ENCODE data around the gene ADAM22. TPM values are rescaled to one million over a fixed set of nuclear protein-coding genes. Genes with fewer than 3 reads are reported as not detected.
"Not testable (repeated sequence)": the region's sequence is repeated elsewhere in the genome, so short reads cannot be mapped to it uniquely, and the experiment has no call there.

ADAM22 gene
- total and polyA plus RNA-seq, 2 donors: 2.9 to 32.5 TPM

DNA sequence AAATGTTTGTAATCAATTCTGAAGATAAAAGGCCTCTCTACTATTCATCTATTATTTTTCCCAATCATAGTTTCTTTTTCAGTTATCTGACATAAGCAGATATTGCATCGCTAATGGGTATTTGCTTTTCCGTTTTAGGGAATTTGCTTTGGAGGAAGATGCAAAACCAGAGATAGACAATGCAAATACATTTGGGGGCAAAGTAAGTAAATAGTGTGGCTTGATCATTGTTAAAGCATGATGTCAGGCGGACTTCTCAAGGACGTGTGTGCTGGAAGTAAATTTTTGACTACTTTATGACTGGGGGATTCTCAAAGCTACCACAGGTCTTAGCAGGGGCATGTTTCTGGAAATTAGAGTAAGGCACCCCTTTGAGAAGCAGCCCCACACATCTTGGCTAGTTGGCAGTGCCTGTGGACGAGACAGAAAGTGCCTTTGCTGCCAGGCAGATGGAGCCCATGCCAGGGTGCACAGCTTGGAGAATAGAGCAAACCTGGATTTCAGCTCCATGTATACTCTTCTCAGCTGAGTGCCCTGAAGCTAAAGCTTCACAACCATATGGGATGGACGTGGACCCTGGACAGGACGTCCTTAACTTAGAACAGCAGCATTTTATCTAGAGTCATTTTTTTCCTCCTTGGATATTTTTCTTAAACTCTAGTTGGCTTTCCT lies 217.2 kb downstream of the ADAM22 start:
- H3K4me3 ChIP-seq (ENCODE audit: low read depth, low read length): no peak overlapping the region
- H3K27ac ChIP-seq (ENCODE audit: low read depth): no peak overlapping the region
- no peaks in the 10 kb centered on the region for H3K4me1 ChIP-seq (ENCODE audit: insufficient read depth)
- 76% methylated on average over 7 of the region's 7 CpGs for WGBS
- no peak for DNase-seq (ENCODE audit: extremely low spot score)
- H3K36me3 ChIP-seq (ENCODE audit: insufficient read depth): no peaks in the 10 kb centered on the region

DNA sequence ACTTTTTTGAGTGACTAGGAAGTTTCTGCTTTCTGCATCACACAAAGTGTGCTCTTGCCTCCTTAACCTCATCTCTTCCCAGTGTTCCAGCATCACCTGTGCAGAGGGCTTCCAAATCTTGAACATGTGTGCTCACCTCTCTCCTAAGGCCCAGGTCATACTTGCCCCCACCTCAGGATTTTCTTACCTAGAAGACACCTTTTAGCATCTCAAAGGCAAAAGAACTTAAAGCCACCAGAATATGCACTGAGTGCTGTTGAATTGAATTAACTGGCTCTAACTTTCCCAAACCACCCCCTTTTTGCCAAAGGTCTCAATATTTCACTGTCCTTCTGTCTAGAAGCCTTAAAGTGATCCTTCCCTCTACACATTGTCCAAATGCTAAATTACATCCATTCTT lies 219.3 kb downstream of the ADAM22 start:
- DNase-seq (ENCODE audit: extremely low spot score): no peak
- Histone ChIP-seq H3K4me3 (ENCODE audit: low read depth, low read length) (no peak overlapping the region), H3K4me1 (ENCODE audit: insufficient read depth) (no peaks in the 10 kb centered on the region), H3K27ac (ENCODE audit: low read depth) (no peak overlapping the region), H3K36me3 (ENCODE audit: insufficient read depth) (no peaks in the 10 kb centered on the region)

DNA sequence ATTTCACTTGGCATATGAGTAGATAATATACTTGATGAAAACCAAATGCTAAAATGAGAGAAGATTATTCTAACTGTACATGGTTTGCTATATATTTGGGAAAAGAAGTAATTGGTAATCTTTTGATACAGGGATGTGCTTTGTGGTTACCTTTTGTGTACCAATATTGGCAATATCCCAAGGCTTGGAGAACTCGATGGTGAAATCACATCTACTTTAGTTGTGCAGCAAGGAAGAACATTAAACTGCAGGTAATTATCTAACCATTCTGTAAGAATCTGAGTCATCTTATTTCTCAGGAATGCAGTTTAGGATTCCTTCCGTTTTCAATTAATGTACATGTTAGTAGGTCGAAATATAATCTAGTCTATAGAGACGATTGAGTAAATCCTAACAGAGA lies 221.7 kb downstream of the ADAM22 start:
- no peak for DNase-seq (ENCODE audit: extremely low spot score)
- Histone ChIP-seq H3K4me1 (ENCODE audit: insufficient read depth) (no peaks in the 10 kb centered on the region), H3K4me3 (ENCODE audit: low read depth, low read length) (no peak overlapping the region), H3K27ac (ENCODE audit: low read depth) (no peak overlapping the region), H3K36me3 (ENCODE audit: insufficient read depth) (no peaks in the 10 kb centered on the region)
- 87% methylated on average over 4 of the region's 4 CpGs for WGBS

DNA sequence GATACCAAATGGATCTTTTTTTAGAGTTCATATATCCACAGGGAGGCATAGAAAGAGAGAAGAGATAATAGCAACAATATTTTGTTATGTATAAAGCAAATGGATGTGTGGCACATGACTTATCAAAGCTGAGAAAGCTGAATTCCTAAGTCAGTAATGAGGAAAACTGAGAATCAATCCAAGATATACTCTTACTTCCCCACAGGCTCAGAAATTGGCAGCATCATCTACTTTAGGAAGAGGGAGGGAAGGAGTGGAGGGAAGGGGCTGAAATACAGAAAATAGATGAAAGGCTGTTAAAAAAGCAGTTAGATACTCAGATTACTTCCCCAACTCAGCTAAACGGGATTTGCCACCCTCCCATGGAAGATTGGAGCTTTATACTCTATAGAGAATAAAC lies 222.3 kb downstream of the ADAM22 start:
- 64% methylated on average over 1 of the region's 1 CpG for WGBS
- DNase-seq (ENCODE audit: extremely low spot score): no peak
- H3K36me3 ChIP-seq (ENCODE audit: insufficient read depth): no peaks in the 10 kb centered on the region
- no peak overlapping the region for H3K4me3 ChIP-seq (ENCODE audit: low read depth, low read length)
- H3K27ac ChIP-seq (ENCODE audit: low read depth): no peak overlapping the region
- no peaks in the 10 kb centered on the region for H3K4me1 ChIP-seq (ENCODE audit: insufficient read depth)

DNA sequence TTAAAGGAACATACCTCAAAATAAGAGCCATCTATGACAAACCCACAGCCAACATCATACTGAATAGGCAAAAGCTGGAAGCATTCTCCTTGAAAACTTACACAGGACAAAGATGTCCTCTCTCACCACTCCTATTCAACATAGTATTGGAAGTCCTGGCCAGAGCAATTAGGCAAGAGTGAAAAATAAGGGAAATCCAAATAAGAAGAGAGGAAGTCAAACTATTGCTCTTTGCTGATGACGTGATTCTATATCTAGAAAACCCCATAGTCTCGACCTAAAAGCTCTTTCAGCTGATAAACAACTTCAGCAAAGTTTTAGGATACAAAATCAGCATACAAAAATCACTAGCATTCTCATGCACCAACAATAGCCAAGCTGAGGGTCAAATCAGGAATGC lies 225.7 kb downstream of the ADAM22 start:
- H3K36me3 ChIP-seq (ENCODE audit: insufficient read depth); DNase-seq (ENCODE audit: extremely low spot score); H3K4me1 ChIP-seq (ENCODE audit: insufficient read depth); H3K27ac ChIP-seq (ENCODE audit: low read depth); H3K4me3 ChIP-seq (ENCODE audit: low read depth, low read length): not testable (repeated sequence)
- 90% methylated on average over 2 of the region's 2 CpGs for WGBS

DNA sequence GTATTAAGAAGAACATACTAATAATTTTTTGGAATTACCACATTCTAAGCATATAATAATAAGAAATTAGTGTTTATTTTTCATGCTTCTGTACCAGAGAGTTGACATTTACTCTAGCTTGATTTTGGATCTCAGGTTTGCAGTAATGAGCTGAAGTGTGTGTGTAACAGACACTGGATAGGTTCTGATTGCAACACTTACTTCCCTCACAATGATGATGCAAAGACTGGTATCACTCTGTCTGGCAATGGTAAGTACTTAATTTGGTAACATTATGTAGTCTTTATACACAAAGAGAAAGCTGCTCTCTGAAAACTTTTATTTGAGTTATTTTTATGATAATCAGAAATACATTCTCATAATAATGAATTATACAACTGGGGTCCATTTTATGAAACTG lies 231.6 kb downstream of the ADAM22 start:
- no peak overlapping the region for H3K4me3 ChIP-seq (ENCODE audit: low read depth, low read length)
- DNase-seq (ENCODE audit: extremely low spot score): no peak
- H3K27ac ChIP-seq (ENCODE audit: low read depth): no peak overlapping the region
- H3K36me3 ChIP-seq (ENCODE audit: insufficient read depth): no peaks in the 10 kb centered on the region
- no peaks in the 10 kb centered on the region for H3K4me1 ChIP-seq (ENCODE audit: insufficient read depth)

DNA sequence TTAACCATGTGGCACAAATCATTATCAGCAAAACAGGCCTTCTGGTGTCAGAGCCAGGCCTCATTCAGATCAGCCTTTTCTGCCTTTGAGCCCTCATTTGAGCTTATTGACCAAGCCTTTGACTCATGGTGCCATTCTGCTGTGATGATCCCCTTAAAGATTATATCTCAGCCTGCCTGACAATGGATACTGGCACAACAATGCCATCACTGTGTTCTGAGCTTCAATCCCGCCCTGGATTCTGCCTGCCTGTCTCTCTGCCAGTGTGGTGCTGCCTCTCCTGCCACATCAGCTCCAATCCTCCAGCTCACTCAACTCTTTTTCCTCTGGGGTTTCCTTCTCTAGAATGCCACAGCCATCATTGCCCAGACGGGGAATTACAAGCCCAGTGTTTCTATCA lies 233.2 kb downstream of the ADAM22 start:
- WGBS: 87% methylated on average over 2 of the region's 2 CpGs
- H3K27ac ChIP-seq (ENCODE audit: low read depth): no peak overlapping the region
- no peak for DNase-seq (ENCODE audit: extremely low spot score)

DNA sequence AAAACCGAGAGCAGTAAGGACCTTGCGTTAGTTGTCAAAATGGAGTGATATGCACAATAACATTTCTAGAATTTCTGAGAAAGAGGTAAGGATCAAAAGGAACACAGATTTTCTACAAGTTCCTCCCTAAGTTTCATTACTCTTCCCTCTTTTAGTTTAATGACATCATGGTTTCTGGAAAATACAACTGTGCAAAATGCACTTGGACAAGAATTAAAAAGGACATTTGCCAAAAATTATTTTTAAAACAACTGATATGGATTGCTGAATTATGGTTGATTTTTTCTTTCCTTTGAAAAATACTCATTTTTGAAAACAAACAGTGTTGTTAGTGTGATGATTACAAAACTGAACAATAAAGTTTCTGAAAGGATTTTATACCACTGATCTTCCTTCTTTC lies 233.7 kb downstream of the ADAM22 start:
- no peak overlapping the region for H3K4me3 ChIP-seq (ENCODE audit: low read depth, low read length)
- 84% methylated on average over 2 of the region's 2 CpGs for WGBS
- H3K27ac ChIP-seq (ENCODE audit: low read depth): no peak overlapping the region
- no peak for DNase-seq (ENCODE audit: extremely low spot score)
- no peaks in the 10 kb centered on the region for H3K4me1 ChIP-seq (ENCODE audit: insufficient read depth)
- no peaks in the 10 kb centered on the region for H3K36me3 ChIP-seq (ENCODE audit: insufficient read depth)

More for the DNA sequence above, 233.2 kb downstream of the ADAM22 start:
- Histone ChIP-seq H3K4me3 (ENCODE audit: low read depth, low read length) (no peak overlapping the region), H3K36me3 (ENCODE audit: insufficient read depth) (no peaks in the 10 kb centered on the region), H3K4me1 (ENCODE audit: insufficient read depth) (no peaks in the 10 kb centered on the region)

DNA sequence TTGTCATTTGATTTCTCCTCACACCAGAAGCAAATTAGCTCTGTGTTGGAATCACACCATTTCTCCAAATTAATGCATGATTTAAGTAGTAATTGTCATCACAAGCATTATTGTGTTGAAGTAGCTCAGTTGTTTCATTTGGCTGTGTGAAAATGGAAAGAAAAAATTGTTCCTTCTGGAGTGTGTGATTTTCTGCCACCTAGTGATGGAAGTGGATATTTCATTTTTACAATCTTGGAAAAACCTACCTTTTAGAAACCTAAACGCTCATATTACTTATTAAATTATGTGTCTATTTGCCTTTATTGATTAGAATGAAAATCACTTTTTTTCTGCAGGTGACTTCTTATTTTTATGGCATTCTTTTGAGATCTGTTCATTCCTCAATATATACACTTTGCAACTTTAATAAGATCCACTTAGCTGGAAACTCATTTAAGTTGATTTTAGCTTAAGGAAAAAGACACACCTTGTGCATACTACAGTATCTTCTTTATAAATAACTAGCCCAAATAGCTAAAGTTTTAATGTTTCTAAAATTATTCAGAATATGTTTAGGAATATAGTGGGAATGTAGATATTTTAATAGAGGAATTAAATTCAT lies 235.8 kb downstream of the ADAM22 start:
- no peaks in the 10 kb centered on the region for H3K36me3 ChIP-seq (ENCODE audit: insufficient read depth)
- H3K4me1 ChIP-seq (ENCODE audit: insufficient read depth): no peaks in the 10 kb centered on the region
- WGBS: 24% methylated on average over 1 of the region's 1 CpG
- no peak overlapping the region for H3K27ac ChIP-seq (ENCODE audit: low read depth)
- H3K4me3 ChIP-seq (ENCODE audit: low read depth, low read length): no peak overlapping the region
- no peak for DNase-seq (ENCODE audit: extremely low spot score)

DNA sequence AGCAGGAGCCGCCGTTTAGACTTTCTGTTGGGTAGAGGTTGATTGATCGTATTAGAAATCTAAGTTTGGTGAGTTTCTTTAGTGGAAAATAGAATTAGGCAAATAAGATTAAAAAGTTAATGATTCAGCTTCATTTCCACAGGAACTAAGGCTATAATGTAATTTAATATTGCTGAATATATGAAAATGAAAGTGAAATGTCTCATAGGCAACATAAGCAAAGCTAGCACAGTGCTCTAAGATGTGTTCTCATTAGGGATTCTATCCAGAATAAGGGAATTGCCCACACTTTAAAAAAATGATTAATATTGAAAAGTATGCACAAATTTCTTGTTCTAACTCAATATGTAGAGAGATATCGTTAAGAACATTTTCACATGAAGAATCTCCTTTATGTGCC lies 238.8 kb downstream of the ADAM22 start:
- Histone ChIP-seq H3K36me3 (ENCODE audit: insufficient read depth) (no peaks in the 10 kb centered on the region), H3K27ac (ENCODE audit: low read depth) (no peak overlapping the region), H3K4me1 (ENCODE audit: insufficient read depth) (no peaks in the 10 kb centered on the region), H3K4me3 (ENCODE audit: low read depth, low read length) (no peak overlapping the region)
- DNase-seq (ENCODE audit: extremely low spot score): no peak
- 96% methylated on average over 4 of the region's 4 CpGs for WGBS

DNA sequence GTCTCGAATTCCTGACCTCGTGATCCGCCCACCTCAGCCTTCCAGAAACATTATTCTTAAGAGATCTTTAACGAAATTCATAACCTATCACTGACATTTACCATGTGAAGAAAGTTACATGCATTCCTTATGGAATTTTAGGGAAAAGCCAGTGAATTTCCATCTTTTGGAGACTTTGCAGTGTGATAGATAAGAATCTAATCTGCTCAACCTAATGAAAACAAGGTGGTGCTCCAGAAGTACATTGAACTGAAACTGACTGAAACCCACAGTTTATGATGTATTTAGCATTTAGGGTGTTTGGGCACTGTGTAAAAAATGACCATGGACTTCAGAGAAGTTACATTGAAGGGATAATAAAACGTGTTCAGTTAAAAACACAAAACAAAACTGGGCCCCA lies 242.1 kb downstream of the ADAM22 start:
- no peak for DNase-seq (ENCODE audit: extremely low spot score)
- Histone ChIP-seq H3K4me1 (ENCODE audit: insufficient read depth) (no peaks in the 10 kb centered on the region), H3K36me3 (ENCODE audit: insufficient read depth) (no peaks in the 10 kb centered on the region), H3K27ac (ENCODE audit: low read depth) (no peak overlapping the region), H3K4me3 (ENCODE audit: low read depth, low read length) (no peak overlapping the region)
- 84% methylated on average over 5 of the region's 5 CpGs for WGBS

DNA sequence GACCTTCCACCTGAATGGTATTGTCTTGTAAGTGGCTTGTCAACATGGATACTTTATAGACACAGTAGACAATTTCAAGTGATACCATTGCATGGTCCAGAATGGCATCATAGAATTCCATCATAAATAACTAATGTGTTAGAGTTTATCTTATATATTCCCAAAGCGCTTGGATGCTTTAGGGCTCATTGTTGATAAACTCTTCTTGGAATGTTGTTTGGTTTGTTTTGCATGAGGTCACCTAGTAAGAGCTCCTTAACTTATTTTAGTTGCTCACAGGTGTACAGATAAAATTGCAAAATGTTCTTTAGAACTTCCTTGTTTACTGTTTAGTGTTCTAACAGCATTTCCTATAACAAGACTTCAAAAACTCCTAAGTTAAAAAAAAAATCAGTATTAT lies 249.0 kb downstream of the ADAM22 start:
- Histone ChIP-seq H3K4me3 (ENCODE audit: low read depth, low read length) (no peak overlapping the region), H3K4me1 (ENCODE audit: insufficient read depth) (no peaks in the 10 kb centered on the region), H3K36me3 (ENCODE audit: insufficient read depth) (peaks cover 2% of the 10 kb centered on the region), H3K27ac (ENCODE audit: low read depth) (no peak overlapping the region)
- DNase-seq (ENCODE audit: extremely low spot score): no peak
- 92% methylated on average over 1 of the region's 1 CpG for WGBS

DNA sequence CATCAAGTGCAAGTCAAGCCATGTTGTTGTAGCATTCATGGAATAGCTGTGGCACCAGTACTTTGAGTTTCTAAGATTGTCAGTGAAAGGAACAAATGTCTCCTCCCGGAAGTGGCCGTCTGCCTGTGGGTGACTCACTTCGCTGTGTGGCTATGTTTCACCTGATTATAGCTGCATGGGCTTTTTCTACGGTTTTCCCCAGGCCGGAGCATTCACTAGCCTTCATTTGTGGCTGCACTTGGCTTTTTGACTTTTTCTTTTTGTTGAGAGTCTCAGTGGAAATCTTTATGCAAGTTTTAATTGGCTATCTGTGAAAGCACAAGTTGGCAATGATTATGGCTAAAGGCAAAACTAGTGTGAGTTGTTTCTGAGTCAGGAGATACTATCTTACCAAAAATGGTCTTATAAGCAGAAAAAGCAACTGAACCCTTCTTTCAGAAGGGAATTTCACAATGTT lies 250.8 kb downstream of the ADAM22 start:
- DNase-seq (ENCODE audit: extremely low spot score): no peak
- WGBS: 92% methylated on average over 5 of the region's 5 CpGs
- no peak overlapping the region for H3K27ac ChIP-seq (ENCODE audit: low read depth)
- H3K4me3 ChIP-seq (ENCODE audit: low read depth, low read length): no peak overlapping the region
- no peaks in the 10 kb centered on the region for H3K4me1 ChIP-seq (ENCODE audit: insufficient read depth)
- peaks cover 2% of the 10 kb centered on the region for H3K36me3 ChIP-seq (ENCODE audit: insufficient read depth)

DNA sequence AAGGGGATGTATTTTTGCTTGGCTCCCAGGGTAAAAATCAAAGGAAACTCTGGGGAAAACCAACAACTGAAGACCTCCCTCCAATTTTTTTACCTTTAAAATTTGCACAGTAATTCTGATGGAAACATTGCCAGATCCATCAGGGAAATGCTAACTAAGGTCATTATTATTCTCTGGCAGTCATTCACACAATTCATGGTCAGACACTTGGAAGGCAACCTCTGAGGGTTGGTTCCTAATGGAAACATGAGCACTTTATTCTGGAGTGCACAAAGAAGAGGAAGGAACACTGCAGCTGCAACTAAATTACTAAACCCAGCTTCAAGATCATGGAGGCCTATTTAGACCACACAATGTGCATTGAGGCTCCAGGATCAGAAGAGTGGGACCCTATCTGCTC lies 251.6 kb downstream of the ADAM22 start:
- H3K36me3 ChIP-seq (ENCODE audit: insufficient read depth): peaks cover 2% of the 10 kb centered on the region
- no peak overlapping the region for H3K27ac ChIP-seq (ENCODE audit: low read depth)
- H3K4me3 ChIP-seq (ENCODE audit: low read depth, low read length): no peak overlapping the region
- H3K4me1 ChIP-seq (ENCODE audit: insufficient read depth): no peaks in the 10 kb centered on the region
- no peak for DNase-seq (ENCODE audit: extremely low spot score)

DNA sequence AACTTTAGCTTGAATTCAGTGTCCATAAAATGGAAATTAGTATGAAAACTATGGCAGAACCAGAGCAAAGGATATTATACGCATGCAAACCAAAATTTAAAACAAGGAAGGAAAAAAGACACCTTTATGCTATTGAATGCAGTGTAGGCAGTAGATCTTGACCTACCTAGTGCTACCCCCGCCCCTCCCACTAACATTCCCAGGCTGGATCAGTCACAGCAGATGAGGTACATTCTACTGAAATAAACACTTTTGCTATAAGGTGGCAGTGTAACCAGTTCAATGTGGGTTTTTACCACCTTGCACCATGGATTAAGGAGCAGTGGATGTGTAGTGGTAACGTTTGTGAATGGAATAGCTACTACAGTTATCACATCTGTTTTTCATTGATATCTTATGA lies 257.9 kb downstream of the ADAM22 start:
- Histone ChIP-seq H3K27ac (ENCODE audit: low read depth) (no peak overlapping the region), H3K4me3 (ENCODE audit: low read depth, low read length) (no peak overlapping the region), H3K4me1 (ENCODE audit: insufficient read depth) (no peaks in the 10 kb centered on the region), H3K36me3 (ENCODE audit: insufficient read depth) (peaks cover 1% of the 10 kb centered on the region)
- 81% methylated on average over 3 of the region's 3 CpGs for WGBS
- DNase-seq (ENCODE audit: extremely low spot score): no peak

All from urinary bladder (tissue), 4 donors.